Tibial nerve (tissue), 4 donors: Measurements from ENCODE around the gene CAMTA1.

Experiments used
- CTCF ChIP-seq, 5 experiments: fragments of 200-600 bp in 3 of 5; fragments of 450-650 bp in 2 of 5; sonication (generic) in 3 of 5; IDR thresholded peaks; one replicate each; pipeline ENCODE4 v1.5.1; 2016 to 2019; ENCODE audit warnings: antibody characterized with exemption in 5 of 5, mild to moderate bottlenecking in 3 of 5, moderate library complexity in 2 of 5
- EP300 ChIP-seq, 2 donors: sonication (generic); formaldehyde crosslinking; IDR thresholded peaks; one replicate each; pipeline ENCODE4 v1.6.1; 2017; ENCODE audit warnings: antibody characterized with exemption in 2 of 2, mild to moderate bottlenecking in 1 of 2
- POLR2A ChIP-seq, 2 donors: fragments of 450-650 bp; IDR thresholded peaks; one replicate each; pipeline ENCODE4 v1.6.1; 2017; ENCODE audit warnings: antibody characterized with exemption in 2 of 2, mild to moderate bottlenecking in 2 of 2, moderate library complexity in 2 of 2

- TF ChIP-seq POLR2A (IDR thresholded peaks at IDR 0.05) = no peak
- TF ChIP-seq CTCF (IDR thresholded peaks at IDR 0.05) = no peak
- no peak for TF ChIP-seq EP300 (IDR thresholded peaks at IDR 0.05)
Observed at GRCh38 chr1:6795661-6796060, 10.4 kb downstream of the CAMTA1 start.
